HG03196 (cell line): ENCODE data around the gene ESRRA.

ENCODE experiments used
- ATAC-seq: cut with Tn5 transposase; IDR thresholded peaks from one replicate; pipeline ENCODE4 v1.9.1; 2021; ENCODE audit not compliant: unreplicated experiment

Gene ESRRA

GRCh38 chr11:64364435-64364834 lies 59.1 kb downstream of the ESRRA start:
- ATAC-seq = no peak

- ATAC-seq = no peak
Observed at GRCh38 chr11:64364911-64365310, 59.6 kb downstream of the ESRRA start.
